GM12892 (cell line): ENCODE results near the gene TMEM51.

Experiments
- POLR2A ChIP-seq: IDR thresholded peaks from 2 replicates; pipeline ENCODE4 v1.6.1; 2011; ENCODE audit warnings: low read depth, low read length, control low read depth
- POLR2AphosphoS5 ChIP-seq: IDR thresholded peaks from 2 replicates; pipeline ENCODE4 v1.6.1; 2011; ENCODE audit warnings: low read depth, low read length, control low read depth
- TAF1 ChIP-seq: IDR thresholded peaks from 2 replicates; pipeline ENCODE4 v1.6.1; 2011; ENCODE audit warnings: low read depth, mild to moderate bottlenecking, control low read depth, low read length, borderline replicate concordance

GRCh38 chr1:15174615-15174983 lies 21.1 kb downstream of the TMEM51 start:
- TF ChIP-seq POLR2A (no peak), POLR2AphosphoS5 (no peak), TAF1 (no peak)
